NCI-H82 treated with DMSO at 0.1 percent for 48 hours (cell line): Measurements from ENCODE around the gene FAM149A.

Experiments used
- DNase-seq: peaks from one replicate; lab custom pipeline; 2025; ENCODE audit not compliant: unreplicated experiment; lab: John Stamatoyannopoulos, UW

Gene FAM149A

GRCh38 chr4:186201010-186201409, 96.5 kb downstream of the FAM149A start:
- DNase-seq, result no peak

DNA sequence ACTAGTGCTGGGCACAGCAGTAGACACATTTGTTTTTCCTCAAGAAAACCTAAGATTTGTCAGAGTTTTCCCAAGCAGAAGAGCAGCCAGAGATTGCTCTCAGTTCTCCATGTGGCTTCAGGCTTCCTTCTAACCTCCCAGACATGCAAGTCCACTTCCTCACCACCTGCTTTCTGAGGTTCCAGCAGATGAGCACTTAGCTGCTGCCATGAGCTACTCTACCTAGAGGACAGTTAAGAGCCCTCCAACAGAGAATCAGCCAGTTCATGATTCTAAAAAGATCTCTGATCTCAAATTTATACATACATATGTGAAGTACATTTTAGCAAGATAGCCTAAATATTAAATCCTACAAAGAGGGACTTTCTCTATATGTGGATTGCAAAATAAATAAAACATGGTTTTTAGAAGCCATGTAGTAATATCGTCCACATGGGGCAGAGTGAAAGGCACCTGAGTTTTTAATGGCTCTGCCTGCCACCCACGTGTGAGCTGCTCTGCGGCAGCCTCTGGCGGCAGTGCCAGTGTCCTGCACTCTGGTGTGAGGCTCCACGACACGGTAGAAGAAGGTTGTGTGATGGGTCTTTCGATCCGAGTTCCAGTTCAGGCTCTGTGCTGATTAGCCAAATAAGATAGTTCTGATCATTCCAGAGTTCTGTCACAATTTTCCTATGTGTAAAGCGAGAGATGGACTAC, 97.2 kb downstream of the FAM149A start:
- DNase-seq, result no peak

GRCh38 chr4:186202490-186203140, 98.1 kb downstream of the FAM149A start:
- no peak for DNase-seq

DNA sequence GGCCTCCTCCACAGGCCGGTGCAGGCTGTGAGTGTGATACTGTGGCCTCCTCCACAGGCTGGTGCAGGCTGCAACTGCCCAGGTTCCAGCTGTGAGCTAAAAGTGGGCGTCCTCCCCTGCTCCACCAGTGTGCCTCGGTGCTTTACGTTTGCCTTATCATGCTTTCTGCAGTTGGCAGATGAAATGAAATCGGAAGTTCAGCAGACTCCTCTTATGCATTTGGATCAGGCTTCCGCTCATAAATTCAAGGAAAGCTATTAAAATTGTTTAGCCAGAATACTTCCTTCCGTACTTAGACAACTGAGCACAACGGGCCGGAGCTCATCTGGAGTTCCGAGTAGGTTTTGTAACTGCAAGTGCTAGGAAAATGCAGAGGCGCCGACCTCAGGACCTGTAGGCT, 98.9 kb downstream of the FAM149A start:
- no peak for DNase-seq

DNA sequence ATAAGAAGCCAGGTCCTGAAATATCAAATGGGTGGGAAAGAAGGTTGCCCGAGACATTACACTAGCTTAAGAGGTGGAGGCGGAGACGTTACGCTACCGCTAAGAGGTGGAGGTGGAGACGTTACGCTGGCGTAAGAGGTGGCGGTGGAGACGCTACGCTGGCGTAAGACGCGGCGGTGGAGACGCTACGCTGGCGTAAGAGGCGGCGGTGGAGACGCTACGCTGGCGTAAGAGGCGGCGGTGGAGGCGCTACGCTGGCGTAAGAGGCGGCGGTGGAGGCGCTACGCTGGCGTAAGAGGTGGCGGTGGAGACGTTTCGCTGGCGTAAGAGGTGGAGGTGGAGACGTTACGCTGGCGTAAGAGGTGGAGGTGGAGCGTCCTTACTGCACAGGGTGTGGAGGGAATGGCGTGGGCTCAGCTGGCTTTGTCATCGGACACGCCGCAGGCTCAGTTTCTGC, 99.6 kb downstream of the FAM149A start:
- DNase-seq, result no peak

- no peak for DNase-seq
These were observed 100.2 kb downstream of the FAM149A start for GRCh38 chr4:186204686-186205085.

GRCh38 chr4:186205156-186205555, 100.7 kb downstream of the FAM149A start:
- no peak for DNase-seq

DNA sequence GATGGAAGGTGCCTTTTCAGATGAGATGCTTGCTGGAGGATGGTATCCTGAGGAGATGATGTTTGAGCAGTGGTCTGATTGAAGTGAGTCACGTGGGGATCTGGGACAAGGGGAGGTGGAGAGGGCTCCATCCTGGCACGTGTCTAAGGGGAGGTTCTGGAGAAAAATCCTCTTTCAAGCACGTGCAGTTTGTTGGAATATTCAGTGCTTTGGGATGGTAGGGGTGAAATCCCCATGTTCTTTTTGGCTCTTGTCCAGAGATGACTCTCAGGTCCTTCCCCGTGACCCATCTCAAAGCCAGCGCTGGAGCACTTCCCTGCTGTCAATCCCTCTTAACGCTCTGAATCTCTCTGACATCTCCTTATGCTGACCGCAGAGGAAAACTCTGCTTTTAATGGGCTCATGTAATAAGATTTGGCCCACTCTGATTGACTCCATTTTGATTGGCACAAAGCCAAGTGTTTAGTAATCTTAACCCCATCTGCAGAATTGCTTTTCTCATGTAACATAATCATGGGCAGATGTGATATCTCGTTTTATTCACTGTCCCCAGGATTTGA, 112.0 kb downstream of the FAM149A start:
- DNase-seq, result peak; percentile 81

DNA sequence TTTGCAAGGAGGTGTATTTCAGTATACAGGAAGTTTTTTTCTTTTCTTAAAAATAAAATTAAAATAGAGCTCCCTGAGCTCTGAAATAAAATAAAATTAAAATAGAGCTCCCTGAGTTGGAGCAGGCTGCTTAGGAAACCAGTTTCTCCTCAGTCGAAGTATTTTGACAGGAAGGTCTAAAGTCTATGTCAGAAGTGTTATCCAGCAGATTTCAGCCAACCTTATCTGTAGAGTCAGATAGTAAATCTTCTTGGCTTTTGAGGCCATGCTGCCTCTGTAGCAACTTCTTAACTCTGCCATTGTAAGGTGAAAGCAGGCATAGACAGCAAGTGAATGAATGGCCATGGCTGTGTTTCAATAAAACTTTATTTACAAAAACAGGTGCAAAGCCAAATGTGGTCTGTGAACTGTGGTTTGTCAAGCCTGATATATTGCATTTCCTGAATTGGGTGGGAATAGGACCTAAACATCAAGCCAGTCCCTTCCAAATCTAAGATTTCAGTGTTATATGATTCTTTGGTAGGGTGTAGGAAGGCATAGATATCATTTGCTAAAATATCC, 113.3 kb downstream of the FAM149A start:
- DNase-seq, result no peak

DNA sequence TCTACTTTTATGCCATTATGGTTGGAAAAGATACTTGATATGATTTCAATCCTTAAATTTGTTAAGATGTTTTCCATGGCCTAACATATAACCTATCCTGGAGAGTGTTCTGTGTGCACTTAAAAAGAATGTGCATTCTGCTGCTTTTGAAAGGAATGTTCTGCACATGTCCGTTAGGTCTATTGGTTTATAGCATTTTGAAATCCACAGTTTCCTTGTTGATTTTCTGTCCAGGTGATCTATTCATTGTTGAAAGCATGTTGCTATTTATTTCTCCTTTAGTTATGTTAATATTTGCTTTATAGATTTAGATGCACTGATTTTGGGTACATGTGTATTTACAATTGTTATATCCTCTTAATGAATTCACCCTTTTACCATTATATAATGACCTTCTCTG, 117.1 kb downstream of the FAM149A start:
- no peak for DNase-seq
